Stimulated activated CD4-positive, alpha-beta T cell treated with anti-CD3 and anti-CD28 coated beads, Interleukin-1b, Interleukin-23, amount 100 ng/mL, for 4 hours (primary cell): ENCODE measurements around the gene AUTS2.

Source experiments
- DNase-seq, 2 donors: peaks; one replicate each; pipeline ENCODE4 v3.0.0-alpha.2; 2020; ENCODE audit warnings: low read depth in 2 of 2

AUTS2 gene

DNA sequence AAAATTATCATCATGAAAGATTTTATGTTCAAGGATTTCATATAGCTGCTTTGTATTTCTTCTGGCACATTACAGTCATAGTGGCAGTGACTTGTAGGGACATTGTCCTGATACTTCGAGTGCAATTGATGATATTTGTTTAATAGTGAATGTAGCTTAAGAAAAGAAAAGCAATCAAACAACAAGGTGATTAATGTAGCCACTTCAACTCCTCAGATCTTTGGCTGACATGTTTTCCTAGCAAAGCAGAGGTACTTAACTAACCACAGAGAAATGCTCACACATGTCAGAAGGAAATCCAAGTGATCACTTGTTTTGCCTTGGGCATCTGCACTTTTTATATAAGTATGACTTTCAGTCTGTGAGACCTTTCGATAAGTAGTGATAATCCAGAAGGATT lies 470.3 kb downstream of the AUTS2 start:
- no peak for DNase-seq

DNA sequence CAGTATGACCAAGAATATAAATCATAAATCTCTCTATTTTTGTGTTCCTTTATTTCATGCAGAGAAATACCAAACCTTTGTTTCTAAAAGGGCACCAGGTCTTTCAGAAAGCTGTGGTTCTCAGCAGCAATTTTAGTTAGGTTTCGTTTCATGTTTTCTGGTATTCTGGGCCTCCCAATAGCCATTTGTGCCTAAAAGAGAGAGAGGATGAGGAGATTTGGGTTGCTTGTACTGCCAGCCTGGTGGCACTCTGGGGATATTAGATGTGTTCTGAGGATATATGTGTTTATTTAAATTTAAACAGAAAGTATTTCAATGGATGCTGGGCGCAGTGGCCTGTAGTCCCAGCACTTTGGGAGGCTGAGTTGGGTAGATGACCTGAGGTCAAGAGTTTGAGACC lies 471.7 kb downstream of the AUTS2 start:
- DNase-seq: no peak

DNA sequence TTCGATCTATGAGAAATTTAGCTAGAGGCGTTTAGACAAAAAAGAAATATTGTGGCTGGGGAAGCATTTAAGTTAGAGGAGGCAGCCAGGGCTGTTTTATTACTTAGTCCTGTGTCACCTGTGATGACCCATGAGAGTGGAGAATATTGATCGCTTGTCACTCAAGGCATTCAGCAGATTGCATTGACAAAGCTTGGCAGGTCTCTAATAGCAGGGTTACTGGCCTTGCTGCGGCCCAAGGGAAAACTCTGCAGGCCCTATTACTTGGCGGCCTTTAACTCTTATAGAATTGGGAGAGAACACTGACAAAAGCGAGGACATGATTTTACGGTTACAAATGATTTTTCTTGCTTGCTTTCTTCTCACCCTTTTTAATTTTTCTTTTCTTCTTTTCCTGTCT lies 473.5 kb downstream of the AUTS2 start:
- no peak for DNase-seq

DNA sequence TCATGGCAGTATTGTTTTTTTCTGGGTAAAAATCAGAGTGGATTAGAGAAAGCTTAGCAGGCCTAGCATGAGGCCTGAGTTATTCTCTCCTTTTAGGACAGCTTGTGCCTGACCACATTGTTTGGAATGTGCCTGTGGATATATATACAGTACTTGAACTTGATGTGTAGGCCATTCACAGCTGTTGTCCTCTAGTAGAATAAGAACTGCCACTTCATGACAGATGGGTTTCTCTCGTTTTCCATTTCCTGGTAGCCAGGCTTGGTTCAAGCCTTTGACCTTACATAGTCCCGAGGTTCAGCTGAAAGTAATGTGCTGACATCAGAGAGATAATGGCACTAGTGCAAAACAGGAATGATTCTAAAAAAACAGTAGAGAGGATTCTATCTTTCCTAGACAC lies 473.9 kb downstream of the AUTS2 start:
- DNase-seq: no peak

DNA sequence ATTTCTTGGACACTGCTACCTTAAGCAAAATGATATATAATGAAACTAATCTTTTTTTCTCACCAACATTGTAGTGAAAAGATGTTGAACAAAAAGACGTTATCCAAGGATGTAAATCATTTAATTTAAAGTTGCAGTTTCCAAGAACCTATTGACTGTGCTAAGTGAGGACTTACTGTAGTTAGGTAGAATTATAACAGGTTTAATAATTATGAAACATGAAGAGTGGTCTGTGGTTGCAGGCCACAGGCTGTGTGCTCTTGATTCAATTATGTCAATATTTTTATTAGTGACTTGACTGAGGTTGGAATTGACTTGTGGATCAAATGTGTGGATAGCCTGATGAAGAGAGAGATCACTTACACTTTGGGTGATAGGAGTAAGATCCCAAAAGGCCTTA lies 478.1 kb downstream of the AUTS2 start:
- no peak for DNase-seq

DNA sequence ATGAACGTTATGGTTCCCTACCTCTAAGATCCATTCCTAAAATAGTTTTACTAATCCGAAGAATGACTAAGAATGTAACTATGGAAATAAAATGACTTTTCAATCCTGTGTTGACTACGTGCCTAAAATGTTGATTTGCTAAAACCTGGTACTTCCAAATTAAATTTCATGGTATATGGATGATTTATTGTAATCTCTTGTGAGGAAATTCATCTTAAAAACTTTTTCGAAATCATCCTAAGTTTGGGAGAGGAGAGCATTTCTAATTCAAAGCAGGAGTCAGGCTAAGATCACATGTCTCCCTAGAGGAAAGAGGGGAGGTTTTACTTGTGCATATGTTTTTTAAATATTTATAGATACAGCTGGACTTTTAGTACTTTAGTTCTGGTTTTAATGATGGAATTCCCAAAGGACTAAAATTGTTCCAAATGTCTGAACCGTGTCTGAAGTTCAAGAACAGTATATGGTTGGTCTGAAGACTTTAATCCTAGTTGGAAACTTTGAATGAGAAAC lies 483.9 kb downstream of the AUTS2 start:
- DNase-seq: no peak

DNA sequence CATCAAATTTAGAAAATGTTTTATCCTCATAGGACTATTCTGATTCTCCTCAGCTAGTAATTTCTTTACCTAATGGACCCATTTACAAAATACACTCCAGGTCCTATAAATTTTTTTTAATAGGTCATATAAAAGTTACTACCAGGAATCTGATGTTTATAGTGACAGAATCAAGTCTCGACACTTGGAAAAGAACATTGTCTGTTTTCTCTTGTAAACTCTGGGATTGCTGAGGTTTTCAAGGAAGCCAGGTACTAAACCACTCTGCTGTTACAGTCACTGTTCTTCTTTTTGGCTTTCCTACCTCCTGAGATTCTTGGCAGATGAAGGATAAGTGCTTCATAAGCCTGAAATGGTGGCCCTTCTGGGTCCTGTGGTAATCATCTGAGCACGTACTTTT lies 493.1 kb downstream of the AUTS2 start:
- DNase-seq: no peak

DNA sequence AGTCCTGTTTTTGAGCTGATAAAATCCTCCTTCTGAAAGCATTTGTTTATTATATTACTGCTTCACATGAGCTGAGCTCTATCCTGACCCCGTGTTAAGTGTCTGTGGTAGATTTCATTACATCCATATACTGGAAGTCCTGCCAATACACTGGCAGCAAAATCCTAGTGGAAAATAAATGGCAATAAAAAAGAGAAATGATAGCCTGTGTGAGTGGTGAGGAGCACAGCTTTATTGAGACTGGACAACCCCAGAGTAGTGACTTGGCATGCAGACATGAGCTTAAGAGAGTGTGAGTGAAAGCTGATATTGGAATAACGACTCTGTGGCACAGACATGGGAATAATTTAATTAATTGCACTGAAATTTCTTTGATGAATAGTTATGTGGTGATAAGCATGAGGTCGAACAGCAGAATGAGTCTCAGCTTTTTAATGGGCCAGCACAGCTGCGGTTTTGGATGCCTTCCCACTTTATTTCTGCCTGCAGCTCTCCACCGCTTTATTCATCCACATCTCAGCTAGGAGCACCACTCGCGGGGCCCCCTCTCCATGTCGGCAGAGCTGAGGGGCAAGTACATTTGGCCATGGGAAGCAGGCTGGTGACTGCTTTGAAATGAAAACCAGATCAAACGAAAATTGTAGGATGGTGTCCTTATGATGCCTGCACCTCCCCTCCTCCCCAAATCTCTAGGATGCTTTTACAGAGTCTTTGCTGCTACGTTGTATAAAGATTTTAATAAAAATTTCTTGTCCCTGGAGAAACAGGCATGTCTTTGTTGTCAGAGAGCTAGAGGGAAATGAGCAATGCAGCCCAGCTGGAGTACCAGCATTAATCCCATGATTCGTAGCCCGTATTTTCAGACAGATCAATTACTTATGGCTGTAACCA lies 494.3 kb downstream of the AUTS2 start:
- no peak for DNase-seq

DNA sequence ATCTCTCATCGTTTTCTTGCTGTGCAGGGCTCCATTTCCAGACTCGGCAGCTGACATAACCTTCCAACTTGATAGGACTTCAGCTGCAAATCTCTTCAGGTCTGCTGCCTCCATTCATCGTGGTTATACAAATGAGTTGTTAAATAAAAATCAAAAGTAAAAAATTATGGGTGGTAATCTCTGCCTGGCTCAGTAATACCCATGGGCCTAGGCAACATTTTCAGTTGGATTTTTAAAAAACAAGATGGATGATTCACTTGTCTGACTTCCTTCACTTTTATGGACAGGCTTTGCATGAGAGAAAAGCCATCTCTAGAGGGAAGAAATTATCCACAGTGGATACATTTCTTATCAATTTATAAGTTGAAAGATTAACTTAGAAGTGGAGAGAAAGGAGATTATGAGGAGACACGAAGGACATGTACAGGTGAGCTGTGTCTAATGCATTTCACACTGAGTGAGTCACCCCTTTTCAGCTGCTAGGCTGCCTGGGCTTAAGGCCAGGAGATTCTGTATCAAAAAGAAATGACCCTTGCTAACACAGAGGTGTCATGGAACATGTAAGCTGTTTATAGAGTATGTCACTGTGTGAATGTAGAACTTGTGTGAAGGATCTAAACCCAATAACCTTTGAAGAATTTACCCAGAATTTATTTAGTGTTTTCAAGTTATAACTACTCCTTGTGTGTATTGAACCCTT lies 495.1 kb downstream of the AUTS2 start:
- no peak for DNase-seq

DNA sequence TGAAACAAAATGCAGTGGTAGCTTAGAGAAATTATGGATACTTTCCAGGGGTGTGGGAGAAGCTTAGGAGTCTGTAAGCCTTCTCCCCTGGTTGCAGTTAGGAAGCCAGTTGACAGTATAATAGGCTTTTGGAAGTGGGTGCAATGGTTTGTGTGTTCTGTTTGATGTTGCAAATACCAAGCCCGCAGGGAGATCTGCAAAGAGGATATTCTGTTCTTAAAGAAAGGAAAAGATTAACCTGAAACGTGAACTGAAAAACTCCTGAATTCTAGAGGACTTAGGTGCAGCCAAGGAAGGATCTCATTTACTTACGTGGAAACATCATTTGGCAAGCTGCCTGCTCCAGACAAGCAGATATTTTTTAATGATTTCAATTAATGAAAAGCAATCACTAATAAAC lies 496.6 kb downstream of the AUTS2 start:
- DNase-seq: no peak

DNA sequence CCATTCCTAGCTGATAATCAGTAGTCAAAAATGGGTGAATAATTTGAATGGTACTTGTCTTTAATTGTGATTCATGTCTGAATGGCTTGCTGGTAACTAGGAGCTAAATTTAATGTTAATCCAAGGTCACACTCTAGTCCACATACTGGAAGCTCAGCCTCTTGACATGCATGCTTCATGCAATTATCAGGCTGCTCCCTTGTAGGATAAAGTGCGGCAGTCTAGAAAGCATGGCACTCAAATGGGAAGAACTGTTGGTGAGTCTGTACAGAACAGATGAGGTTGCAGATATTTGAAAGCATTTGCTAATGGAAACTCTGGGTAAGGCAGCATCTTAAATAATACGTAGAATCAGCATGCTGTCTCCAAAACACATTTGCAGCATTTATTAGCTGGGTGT lies 499.4 kb downstream of the AUTS2 start:
- DNase-seq: no peak

DNA sequence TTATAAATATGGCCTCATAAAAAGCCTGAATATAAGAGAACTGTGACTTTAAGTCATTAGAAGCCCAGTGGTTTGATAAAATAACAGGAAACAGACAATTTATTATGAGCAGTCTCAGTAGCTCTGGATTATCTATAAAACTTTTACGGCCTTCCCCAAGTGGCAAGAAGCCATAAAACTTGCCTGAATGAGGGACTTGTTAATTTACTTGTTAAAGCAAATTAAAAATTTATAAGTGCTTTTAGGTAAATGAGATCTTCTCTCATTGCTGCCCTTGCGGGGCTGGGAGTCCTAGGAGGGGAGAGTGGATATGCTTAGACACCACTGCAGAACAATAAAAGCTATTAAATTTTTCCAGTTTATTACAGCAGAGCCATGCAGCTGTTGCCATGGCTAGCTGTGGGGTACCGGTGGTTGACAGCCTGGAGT lies 499.9 kb downstream of the AUTS2 start:
- DNase-seq: no peak

DNA sequence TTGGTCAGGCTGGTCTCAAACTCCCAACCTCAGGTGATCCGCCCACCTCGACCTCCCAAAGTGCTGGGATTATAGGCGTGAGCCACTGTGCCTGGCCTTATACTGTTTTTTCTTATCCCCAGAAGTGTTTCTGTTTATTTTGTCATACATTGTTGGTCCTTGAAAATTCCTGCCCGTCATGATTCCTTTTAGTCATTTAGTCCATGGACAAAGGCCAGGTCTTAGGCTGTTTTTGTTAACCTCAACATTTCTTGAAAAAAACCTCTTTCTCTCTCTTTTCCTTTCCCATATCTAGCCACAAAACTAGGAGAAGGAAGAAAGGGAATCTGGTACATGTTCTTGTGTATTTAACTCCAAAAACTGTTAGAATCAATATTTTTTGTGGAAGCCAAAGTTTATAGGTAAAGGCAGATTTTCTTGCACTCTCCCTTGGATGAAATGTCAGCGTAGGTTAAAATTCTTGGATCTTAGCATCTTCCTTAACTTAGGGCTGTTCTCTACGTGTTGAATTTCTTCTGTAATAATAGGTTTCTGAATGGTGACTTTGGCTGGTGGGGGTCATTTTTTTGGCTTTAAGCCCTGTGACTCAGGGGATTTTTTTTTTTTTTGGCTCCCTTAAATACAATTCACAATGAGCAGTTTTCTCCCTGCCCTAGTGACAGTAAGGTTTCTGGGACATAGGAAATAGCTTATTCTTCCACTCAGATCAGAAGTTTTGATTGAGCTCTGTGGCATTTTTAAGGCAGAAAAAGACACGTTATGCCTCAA lies 500.8 kb downstream of the AUTS2 start:
- no peak for DNase-seq

DNA sequence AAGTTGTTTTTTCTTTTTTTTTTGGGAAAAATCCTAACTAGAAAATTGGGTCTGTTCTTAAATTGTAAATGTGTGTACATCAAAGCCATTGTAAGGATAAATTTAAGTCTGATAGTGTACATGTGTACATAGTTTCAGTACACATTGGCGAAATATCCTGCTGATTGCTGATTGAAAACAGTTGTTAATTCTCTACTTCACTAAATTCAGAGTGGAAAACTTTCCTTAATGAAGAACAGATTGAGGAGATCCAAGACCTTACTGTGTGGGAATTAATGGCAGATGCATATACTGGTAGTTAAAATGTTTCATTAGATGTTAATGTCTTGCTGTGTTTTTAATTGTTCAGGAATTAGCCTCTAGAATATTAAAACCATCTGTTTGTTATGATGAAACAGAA lies 506.0 kb downstream of the AUTS2 start:
- no peak for DNase-seq

DNA sequence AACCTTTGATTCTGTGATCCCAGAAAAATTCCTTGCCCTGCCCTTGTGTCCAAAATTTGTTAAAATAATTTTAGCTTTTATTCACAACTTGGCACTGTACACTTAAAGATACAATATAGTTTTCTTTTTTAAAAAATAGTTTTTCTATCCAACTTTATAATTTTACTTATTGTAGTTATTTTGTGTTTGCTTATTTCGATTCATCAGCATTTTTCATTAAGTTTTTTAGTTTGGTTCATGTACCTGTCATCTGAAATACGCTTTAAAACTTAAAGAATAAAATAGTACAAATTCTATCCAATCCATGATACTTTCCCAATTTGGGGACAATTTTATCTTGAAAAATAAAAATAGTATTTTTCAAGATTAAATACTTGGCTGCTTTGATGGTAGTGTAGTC lies 514.8 kb downstream of the AUTS2 start:
- DNase-seq: no peak

DNA sequence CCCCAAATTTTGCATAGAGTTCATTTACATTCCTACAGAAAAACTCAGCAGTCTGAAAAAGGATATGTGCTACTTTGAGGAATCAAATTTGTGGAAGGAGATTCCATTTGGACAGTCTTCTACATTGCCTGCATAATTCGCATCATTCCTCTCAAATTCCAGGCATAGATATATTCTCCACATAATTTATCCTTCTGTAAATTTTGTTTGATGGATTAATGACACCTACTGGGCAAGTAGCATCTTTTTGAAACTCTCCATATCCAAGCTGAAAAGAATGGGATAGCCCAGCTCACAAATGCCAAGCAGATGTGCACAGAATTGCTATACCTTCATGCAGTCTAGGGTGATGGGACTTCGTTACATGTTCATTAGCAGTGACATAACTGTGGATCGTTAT lies 515.3 kb downstream of the AUTS2 start:
- DNase-seq: no peak

DNA sequence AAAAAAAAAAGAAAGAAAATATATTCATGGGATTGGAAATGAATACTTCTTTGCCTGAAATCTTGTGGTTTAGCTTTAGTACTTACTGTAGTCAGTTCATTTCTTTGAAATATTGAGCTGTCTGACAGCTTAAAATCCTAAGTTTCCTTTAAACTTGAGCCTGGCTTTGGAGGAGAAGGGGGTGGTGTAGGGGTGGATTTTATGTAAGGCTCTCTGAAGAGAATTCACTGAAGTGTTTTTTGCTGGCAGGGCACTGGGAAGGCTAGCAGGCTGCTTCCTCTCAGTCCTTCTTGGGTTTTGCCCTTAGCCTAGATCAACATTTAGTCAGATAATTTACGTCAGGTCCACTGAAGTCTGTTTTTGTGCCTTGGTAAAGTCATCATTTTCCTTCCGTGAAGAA lies 516.5 kb downstream of the AUTS2 start:
- no peak for DNase-seq

DNA sequence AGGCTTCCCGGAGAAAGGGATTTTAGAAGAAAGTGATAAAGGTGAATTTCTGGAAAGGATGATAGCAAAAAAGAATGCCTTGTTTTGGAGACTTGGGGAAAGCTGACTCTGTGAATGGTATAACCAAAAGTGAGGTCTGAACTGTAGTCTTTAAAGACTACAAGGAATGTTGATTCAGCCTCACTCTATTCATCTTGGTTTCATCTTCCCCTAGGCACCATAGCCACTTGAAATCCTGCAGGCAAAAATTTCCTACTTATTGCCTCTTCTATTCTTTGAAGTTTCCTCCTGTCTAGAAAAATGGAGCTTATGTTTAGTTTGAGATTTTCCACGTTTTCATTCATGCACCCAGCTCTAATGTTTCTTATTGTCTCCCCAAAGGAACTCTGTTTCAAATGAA lies 518.0 kb downstream of the AUTS2 start:
- no peak for DNase-seq

DNA sequence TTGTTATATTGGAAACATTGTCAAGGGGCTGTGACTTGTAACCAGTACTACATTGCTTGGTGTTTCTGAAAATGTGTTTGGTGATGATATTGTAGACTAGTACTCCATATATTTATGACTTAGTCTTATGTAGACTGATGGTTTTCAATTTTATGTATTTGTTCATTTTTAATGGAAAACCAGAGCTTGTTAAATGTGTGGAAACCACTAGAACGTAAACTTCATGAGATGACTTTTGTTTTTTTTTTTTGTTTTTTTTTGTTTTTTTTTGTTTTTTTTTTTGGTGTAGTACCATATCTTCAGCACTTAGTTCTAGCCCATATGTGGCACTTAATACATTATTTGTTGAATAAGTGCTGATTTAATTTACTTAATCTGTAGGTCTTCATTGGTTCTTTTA lies 518.6 kb downstream of the AUTS2 start:
- no peak for DNase-seq

DNA sequence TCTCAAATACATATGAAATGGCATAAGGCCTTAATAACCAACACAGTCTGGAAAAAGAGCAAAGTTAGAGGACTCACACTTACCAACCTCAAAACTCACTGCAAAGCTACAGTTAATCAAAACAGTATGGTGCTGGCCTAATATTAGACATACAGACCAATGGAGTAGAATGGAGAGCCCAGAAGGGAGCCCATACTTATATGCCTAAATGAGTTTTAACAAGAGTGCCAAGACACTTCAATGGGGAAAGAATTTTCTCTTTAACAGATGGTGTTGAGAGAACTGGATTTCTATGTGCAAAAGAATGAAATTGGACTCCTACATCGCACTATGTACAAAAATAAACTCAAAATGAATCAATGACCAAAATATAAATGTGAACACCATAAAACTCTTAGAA lies 522.6 kb downstream of the AUTS2 start:
- no peak for DNase-seq

DNA sequence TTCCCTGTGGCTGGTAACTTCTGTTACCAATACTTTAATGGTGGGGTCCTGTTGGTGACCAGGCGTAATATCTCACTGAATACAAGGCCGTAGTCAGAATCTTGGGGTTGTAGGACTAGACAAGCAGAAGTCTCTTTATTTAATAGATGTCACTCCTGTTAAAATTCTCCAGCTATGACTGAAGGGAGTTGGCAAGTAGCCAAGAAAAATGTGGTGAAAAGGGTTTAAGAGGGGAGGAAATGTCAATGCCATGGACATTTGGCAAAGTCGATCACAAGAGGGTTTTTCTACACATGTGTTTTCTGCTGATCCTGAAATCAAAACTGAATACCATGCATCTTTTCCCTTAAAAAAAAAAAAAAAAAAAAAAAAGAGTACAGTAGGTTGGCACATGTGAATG lies 533.5 kb downstream of the AUTS2 start:
- no peak for DNase-seq

DNA sequence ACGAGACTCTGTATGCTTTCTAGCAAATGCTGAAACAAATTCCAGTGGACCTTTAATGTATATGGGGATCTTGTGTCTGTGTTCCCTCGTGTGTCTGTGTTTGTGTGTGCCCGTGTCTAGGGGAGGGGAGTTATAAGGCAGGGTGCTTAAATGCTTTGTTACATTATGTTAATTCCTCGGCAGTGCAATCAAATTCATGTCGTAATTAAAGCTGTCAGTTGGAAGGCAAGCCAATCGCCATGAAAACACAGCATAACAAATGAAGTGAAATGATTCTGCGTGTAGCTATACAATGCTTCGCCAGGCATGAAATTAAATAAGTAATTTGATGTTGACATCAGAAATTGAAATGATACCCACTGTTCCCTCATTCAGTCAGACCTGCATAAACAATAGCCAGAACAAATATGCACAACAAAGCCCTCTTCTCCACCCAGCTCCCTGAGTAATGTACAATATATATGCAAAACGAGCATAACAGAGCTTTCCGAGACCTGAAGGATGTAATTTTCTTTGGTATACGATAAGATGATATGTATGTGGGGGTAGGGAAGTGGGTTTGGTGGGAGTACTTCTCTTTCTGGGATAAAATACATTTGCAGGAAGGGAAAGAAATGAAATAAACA lies 534.1 kb downstream of the AUTS2 start:
- no peak for DNase-seq
